PC-9 (cell line): Measurements from ENCODE around the gene DPYSL5. TPM values are rescaled to one million over a fixed set of nuclear protein-coding genes. Genes with fewer than 3 reads are reported as not detected.

Experiments
- BruUV-seq: library from RNA; stranded (reverse); fragments of 400-500 nt; replicated peaks from 2 replicates; lab custom pipeline; 2021; lab: Mats Ljungman, UMichigan
- CTCF ChIA-PET: fragments of 300-600 bp; sonication (Branson Sonifier 250); formaldehyde crosslinking; loops from one replicate; lab custom pipeline; 2022; ENCODE audit warnings: antibody characterized with exemption; lab: Charles Lee
- POLR2A ChIA-PET: fragments of 300-600 bp; sonication (Branson Sonifier 250); formaldehyde crosslinking; loops from one replicate; lab custom pipeline; 2022; ENCODE audit warnings: antibody characterized with exemption; ENCODE audit not compliant: unreplicated experiment; lab: Charles Lee
- DNase-seq, 2 experiments: peaks; one replicate each; pipeline versions ENCODE4 v3.0.0 to v3.0.0-alpha.2; 2015 to 2022; ENCODE audit warnings: mixed read lengths in 1 of 2
- H2AFZ ChIP-seq: fragments of 200-600 bp; sonication (generic); 2 replicates; pipeline ENCODE4 v1.8.1; 2017; ENCODE audit warnings: antibody characterized with exemption
- H3F3A ChIP-seq: fragments of 200-600 bp; sonication (generic); 2 replicates; pipeline ENCODE4 v1.8.1; 2017; ENCODE audit warnings: antibody characterized with exemption, mild to moderate bottlenecking, low read depth; ENCODE audit not compliant: insufficient read depth
- H3K27ac ChIP-seq: fragments of 200-600 bp; sonication (generic); 2 replicates; pipeline ENCODE4 v1.6.1; 2016; ENCODE audit warnings: mixed run types
- H3K27me3 ChIP-seq: fragments of 200-600 bp; sonication (generic); 2 replicates; pipeline ENCODE4 v1.6.1; 2016; ENCODE audit warnings: low read depth, mixed run types; ENCODE audit not compliant: insufficient read depth
- H3K36me3 ChIP-seq: fragments of 200-600 bp; sonication (generic); 2 replicates; pipeline ENCODE4 v1.6.1; 2016; ENCODE audit warnings: low read depth, mixed run types
- H3K4me1 ChIP-seq: fragments of 200-600 bp; sonication (generic); replicated peaks from 2 replicates; pipeline ENCODE4 v1.6.1; 2016; ENCODE audit warnings: mixed run types; ENCODE audit not compliant: insufficient read depth
- H3K4me2 ChIP-seq: fragments of 200-600 bp; sonication (generic); 2 replicates; pipeline ENCODE4 v1.6.1; 2017; ENCODE audit warnings: mixed run types
- H3K4me3 ChIP-seq: fragments of 200-600 bp; sonication (generic); 2 replicates; pipeline ENCODE4 v1.6.1; 2016; ENCODE audit warnings: mixed run types
- H3K79me2 ChIP-seq: fragments of 200-600 bp; sonication (generic); 2 replicates; pipeline ENCODE4 v1.6.1; 2017; ENCODE audit warnings: low read depth, mixed run types
- H3K9me2 ChIP-seq: fragments of 200-600 bp; sonication (generic); 2 replicates; pipeline ENCODE4 v1.8.1; 2017; ENCODE audit warnings: mild to moderate bottlenecking; ENCODE audit not compliant: insufficient read depth
- H3K9me3 ChIP-seq: fragments of 200-600 bp; sonication (generic); 2 replicates; pipeline ENCODE4 v1.8.1; 2016; ENCODE audit warnings: low read depth; ENCODE audit not compliant: insufficient read depth
- H4K20me1 ChIP-seq: fragments of 200-600 bp; sonication (generic); 2 replicates; pipeline ENCODE4 v1.8.1; 2017; ENCODE audit not compliant: insufficient read depth
- EZH2 ChIP-seq: fragments of 200-600 bp; sonication (generic); IDR thresholded peaks from 2 replicates; pipeline ENCODE4 v1.8.0; 2017; ENCODE audit warnings: antibody characterized with exemption, low read depth
- intact Hi-C: fragments of 100-400 bp; cut with micrococcal nuclease; formaldehyde crosslinking; loops from one replicate; pipeline ENCODE4 v1.10.0; 2022; ENCODE audit not compliant: unreplicated experiment
- total RNA-seq: library from RNA; stranded (reverse); gene quantifications from 2 replicates; pipeline ENCODE4 v1.2.3, GENCODE V29; 2021
- TF ChIP-seq, protein P1 (sequence below): fragments of 200-600 bp; sonication (generic); conservative IDR thresholded peaks from 2 replicates; pipeline ENCODE4 v1.6.1; 2017; ENCODE audit warnings: mixed run types, antibody characterized with exemption, mild to moderate bottlenecking, moderate library complexity

Gene DPYSL5
- total RNA-seq, 1 experiment from 2014 or later = not detected

DNA sequence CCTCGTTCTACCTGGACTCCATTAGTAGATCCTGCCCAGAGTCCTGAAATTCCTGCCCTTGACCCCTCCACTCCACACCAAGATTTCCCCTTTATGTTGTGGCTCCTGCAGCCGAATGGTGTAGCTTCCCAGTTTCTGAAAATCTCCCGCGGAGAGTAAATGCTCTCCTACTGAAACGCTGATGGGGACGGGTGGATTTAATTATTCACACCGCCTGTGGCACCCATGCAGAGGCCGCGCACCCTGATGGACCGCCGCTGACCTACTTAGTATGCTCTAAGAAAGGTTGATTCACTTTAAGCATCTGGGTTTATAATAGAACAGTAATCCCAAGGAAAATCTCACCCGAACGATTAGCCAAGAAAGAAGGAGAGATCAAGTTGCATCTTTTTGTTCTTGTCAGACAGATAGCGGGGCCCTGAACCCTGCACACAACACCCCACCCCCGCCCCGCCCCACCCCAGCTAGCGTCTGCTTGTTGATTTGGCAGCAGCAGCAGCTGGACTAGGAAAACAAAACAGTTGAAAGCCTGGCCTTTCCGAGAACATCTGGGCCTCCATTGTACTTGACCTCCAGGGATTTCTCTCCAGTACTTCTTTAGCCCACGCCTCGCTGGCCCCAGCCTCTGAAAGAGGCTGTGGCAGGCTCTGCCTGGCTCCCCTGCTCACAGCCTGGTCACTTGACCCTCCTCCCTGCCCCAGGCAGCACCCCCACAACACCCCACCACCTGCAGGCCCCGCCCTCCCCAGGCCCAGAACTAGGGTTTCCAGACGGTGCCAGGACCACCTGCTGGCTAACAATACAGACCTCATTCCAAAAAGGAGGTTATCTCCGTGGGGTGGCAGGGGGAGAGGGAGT lies 53.6 kb downstream of the DPYSL5 start:
- H2AFZ ChIP-seq = no peak overlapping the region
- no peak overlapping the region for H3K4me3 ChIP-seq

GRCh38 chr2:26903676-26904075 lies 55.7 kb downstream of the DPYSL5 start:
- Histone ChIP-seq H3F3A (no peaks in the 10 kb centered on the region), H4K20me1 (no peaks in the 10 kb centered on the region), H3K27me3 (peaks cover 60% of the 10 kb centered on the region; the same call in 1 of the 2 replicates), H3K4me1 (no peaks in the 10 kb centered on the region), H3K4me3 (no peak overlapping the region), H3K9me2 (no peaks in the 10 kb centered on the region), H3K79me2 (no peaks in the 10 kb centered on the region), H2AFZ (no peak overlapping the region), H3K4me2 (no peak overlapping the region), H3K27ac (no peak overlapping the region), H3K9me3 (no peaks in the 10 kb centered on the region), H3K36me3 (no peaks in the 10 kb centered on the region)
- DNase-seq = no peak
- CTCF ChIA-PET = no interaction called here
- TF ChIP-seq, protein P1, sequence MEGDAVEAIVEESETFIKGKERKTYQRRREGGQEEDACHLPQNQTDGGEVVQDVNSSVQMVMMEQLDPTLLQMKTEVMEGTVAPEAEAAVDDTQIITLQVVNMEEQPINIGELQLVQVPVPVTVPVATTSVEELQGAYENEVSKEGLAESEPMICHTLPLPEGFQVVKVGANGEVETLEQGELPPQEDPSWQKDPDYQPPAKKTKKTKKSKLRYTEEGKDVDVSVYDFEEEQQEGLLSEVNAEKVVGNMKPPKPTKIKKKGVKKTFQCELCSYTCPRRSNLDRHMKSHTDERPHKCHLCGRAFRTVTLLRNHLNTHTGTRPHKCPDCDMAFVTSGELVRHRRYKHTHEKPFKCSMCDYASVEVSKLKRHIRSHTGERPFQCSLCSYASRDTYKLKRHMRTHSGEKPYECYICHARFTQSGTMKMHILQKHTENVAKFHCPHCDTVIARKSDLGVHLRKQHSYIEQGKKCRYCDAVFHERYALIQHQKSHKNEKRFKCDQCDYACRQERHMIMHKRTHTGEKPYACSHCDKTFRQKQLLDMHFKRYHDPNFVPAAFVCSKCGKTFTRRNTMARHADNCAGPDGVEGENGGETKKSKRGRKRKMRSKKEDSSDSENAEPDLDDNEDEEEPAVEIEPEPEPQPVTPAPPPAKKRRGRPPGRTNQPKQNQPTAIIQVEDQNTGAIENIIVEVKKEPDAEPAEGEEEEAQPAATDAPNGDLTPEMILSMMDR = no peak
- TF ChIP-seq EZH2 = no peak
- intact Hi-C loops = no loop called here
- BruUV-seq = no TSS peak
- POLR2A ChIA-PET = no interaction called here

More for the DNA sequence above, 53.6 kb downstream of the DPYSL5 start:
- H3F3A ChIP-seq = no peaks in the 10 kb centered on the region
- H4K20me1 ChIP-seq = no peaks in the 10 kb centered on the region
- H3K27me3 ChIP-seq = peaks cover 64% of the 10 kb centered on the region; the same call in 1 of the 2 replicates
- intact Hi-C loops = no loop called here
- H3K9me3 ChIP-seq = no peaks in the 10 kb centered on the region
- no peak for DNase-seq
- H3K27ac ChIP-seq = no peak overlapping the region
- BruUV-seq = no TSS peak
- H3K4me2 ChIP-seq = no peak overlapping the region
- ChIA-PET POLR2A (no interaction called here), CTCF (no interaction called here)
- H3K9me2 ChIP-seq = no peaks in the 10 kb centered on the region
- no peaks in the 10 kb centered on the region for H3K79me2 ChIP-seq
- no peaks in the 10 kb centered on the region for H3K36me3 ChIP-seq
- H3K4me1 ChIP-seq = no peaks in the 10 kb centered on the region
- no peak for TF ChIP-seq EZH2
- TF ChIP-seq, protein P1 = no peak

- CTCF ChIA-PET = interaction anchor here (0.5 kb wide), 1 partner anchor 61 kb away, joined by 3 read pairs; no protein-coding TSS in a partner anchor
- Histone ChIP-seq H3F3A (no peaks in the 10 kb centered on the region), H3K4me1 (no peaks in the 10 kb centered on the region), H3K4me2 (no peak overlapping the region), H3K4me3 (no peak overlapping the region), H3K9me2 (no peaks in the 10 kb centered on the region), H3K27ac (no peak overlapping the region), H3K9me3 (no peaks in the 10 kb centered on the region), H2AFZ (no peak overlapping the region), H3K27me3 (peaks cover 48% of the 10 kb centered on the region; the same call in 1 of the 2 replicates), H3K79me2 (no peaks in the 10 kb centered on the region), H3K36me3 (no peaks in the 10 kb centered on the region), H4K20me1 (no peaks in the 10 kb centered on the region)
- intact Hi-C loops = no loop called here
- no peak for DNase-seq
- POLR2A ChIA-PET = no interaction called here
- TF ChIP-seq, protein P1 = no peak
- no peak for TF ChIP-seq EZH2
- BruUV-seq = no TSS peak
Observed at GRCh38 chr2:26904839-26905238, 56.9 kb downstream of the DPYSL5 start.
